Superior temporal gyrus (tissue), 1 donor: ENCODE measurements around the gene ARSG.
"Not testable (repeated sequence)": the region's sequence is repeated elsewhere in the genome, so short reads cannot be mapped to it uniquely, and the experiment has no call there.

Experiments
- DNase-seq: peaks from one replicate; pipeline ENCODE4 v3.0.0-alpha.2; 2016; ENCODE audit errors: extremely low spot score

ARSG gene

GRCh38 chr17:68305142-68305541 is 13.8 kb downstream of the ARSG start:
- no peak for DNase-seq

GRCh38 chr17:68306819-68307218 is 15.5 kb downstream of the ARSG start:
- no peak for DNase-seq

GRCh38 chr17:68307443-68307842 is 16.1 kb downstream of the ARSG start:
- no peak for DNase-seq

GRCh38 chr17:68308486-68308885 is 17.2 kb downstream of the ARSG start:
- DNase-seq: not testable (repeated sequence)

- not testable (repeated sequence) for DNase-seq
These were observed 17.9 kb downstream of the ARSG start for GRCh38 chr17:68309066-68309670.

- no peak for DNase-seq
These were observed 18.9 kb downstream of the ARSG start for GRCh38 chr17:68310152-68310551.

GRCh38 chr17:68314916-68315535 is 23.7 kb downstream of the ARSG start:
- DNase-seq: no peak

- no peak for DNase-seq
These were observed 24.6 kb downstream of the ARSG start for GRCh38 chr17:68315930-68316329.

- DNase-seq: no peak
These were observed 26.2 kb downstream of the ARSG start for GRCh38 chr17:68317458-68317857.

- no peak for DNase-seq
These were observed 27.1 kb downstream of the ARSG start for GRCh38 chr17:68318103-68318991.

- DNase-seq: no peak
These were observed 28.3 kb downstream of the ARSG start for GRCh38 chr17:68319410-68320162.

GRCh38 chr17:68320311-68320865 is 29.1 kb downstream of the ARSG start:
- no peak for DNase-seq

GRCh38 chr17:68320943-68321555 is 29.8 kb downstream of the ARSG start:
- DNase-seq: no peak

GRCh38 chr17:68321556-68321954 is 30.3 kb downstream of the ARSG start:
- DNase-seq: no peak

- no peak for DNase-seq
These were observed 31.3 kb downstream of the ARSG start for GRCh38 chr17:68322630-68323029.

- no peak for DNase-seq
These were observed 32.8 kb downstream of the ARSG start for GRCh38 chr17:68324114-68324513.

- no peak for DNase-seq
These were observed 33.5 kb downstream of the ARSG start for GRCh38 chr17:68324654-68325336.

GRCh38 chr17:68325961-68326360 is 34.7 kb downstream of the ARSG start:
- no peak for DNase-seq

- DNase-seq: no peak
These were observed 35.4 kb downstream of the ARSG start for GRCh38 chr17:68326681-68327080.

GRCh38 chr17:68327823-68328557 is 36.7 kb downstream of the ARSG start:
- no peak for DNase-seq
